ENCODE data around the gene FKBP8.

The FKBP8 gene

GRCh38 chr19:18558202-18558555, 14.8 kb upstream of the FKBP8 start:
- Histone ChIP-seq H3K9me3 (ENCODE audit: insufficient read depth, low read length) (no peaks in the 10 kb centered on the region), H3K4me2 (ENCODE audit: low read length) (peak overlapping the region; percentile 85), H4K20me1 (ENCODE audit: insufficient read depth, low read length) (no peaks in the 10 kb centered on the region), H3K36me3 (replicated peaks; ENCODE audit: low read depth, low read length) (peaks cover 15% of the 10 kb centered on the region), H3K4me1 (ENCODE audit: low read length) (peaks cover 17% of the 10 kb centered on the region), H3K27ac (ENCODE audit: low read length) (peak overlapping the region; percentile 61), H3K9ac (ENCODE audit: low read length) (peak overlapping the region; percentile 96), H3K79me2 (ENCODE audit: low read length) (peaks cover 37% of the 10 kb centered on the region), H3K27me3 (ENCODE audit: low read depth, low read length) (no peaks in the 10 kb centered on the region), H2AFZ (ENCODE audit: low read depth, low read length) (no peak overlapping the region), H3K4me3 (ENCODE audit: low read length) (peak overlapping the region; percentile 89)
- TF ChIP-seq CTCF (IDR thresholded peaks at IDR 0.05; ENCODE audit: low read depth, low read length) (no peak), EZH2phosphoT487 (IDR thresholded peaks at IDR 0.05; ENCODE audit: low read depth) (no peak)

- peak within 1 kb of the TSS; percentile 89 for H3K4me3 ChIP-seq (ENCODE audit: low read length)
- TF ChIP-seq EZH2phosphoT487 (IDR thresholded peaks at IDR 0.05; ENCODE audit: low read depth) (no peak), CTCF (IDR thresholded peaks at IDR 0.05; ENCODE audit: low read depth, low read length) (no peak)
- H2AFZ ChIP-seq (ENCODE audit: low read depth, low read length): no peak within 1 kb of the TSS
- peaks cover 17% of the 10 kb centered on the region for H3K4me1 ChIP-seq (ENCODE audit: low read length)
- H3K36me3 ChIP-seq (replicated peaks; ENCODE audit: low read depth, low read length): peaks cover 9% of the 10 kb centered on the region
- peak within 1 kb of the TSS; percentile 73 for H3K27ac ChIP-seq (ENCODE audit: low read length)
- H3K9ac ChIP-seq (ENCODE audit: low read length): peak within 1 kb of the TSS; percentile 96
- no peaks in the 10 kb centered on the region for H4K20me1 ChIP-seq (ENCODE audit: insufficient read depth, low read length)
- H3K27me3 ChIP-seq (ENCODE audit: low read depth, low read length): no peaks in the 10 kb centered on the region
- no peaks in the 10 kb centered on the region for H3K9me3 ChIP-seq (ENCODE audit: insufficient read depth, low read length)
- peak within 1 kb of the TSS; percentile 85 for H3K4me2 ChIP-seq (ENCODE audit: low read length)
- peaks cover 37% of the 10 kb centered on the region for H3K79me2 ChIP-seq (ENCODE audit: low read length)
Observed at GRCh38 chr19:18557411-18558201, 14.2 kb upstream of the FKBP8 start, which contains the start of gene KXD1. TSS of gene KXD1 (plus strand) at chr19:18557870. CDS start at chr19:18562057, 4,187 bp downstream.

- Histone ChIP-seq H2AFZ (ENCODE audit: low read depth, low read length) (no peak overlapping the region), H3K4me3 (ENCODE audit: low read length) (no peak overlapping the region), H3K4me2 (ENCODE audit: low read length) (no peak overlapping the region), H3K4me1 (ENCODE audit: low read length) (0 out of 2 replicates have a peak, but pooled peaks cover 4% of the 10 kb centered on the region), H3K27ac (ENCODE audit: low read length) (no peak overlapping the region), H4K20me1 (ENCODE audit: insufficient read depth, low read length) (no peaks in the 10 kb centered on the region), H3K9me3 (ENCODE audit: insufficient read depth, low read length) (no peaks in the 10 kb centered on the region), H3K36me3 (replicated peaks; ENCODE audit: low read depth, low read length) (no peaks in the 10 kb centered on the region), H3K79me2 (ENCODE audit: low read length) (no peaks in the 10 kb centered on the region), H3K9ac (ENCODE audit: low read length) (no peak overlapping the region), H3K27me3 (ENCODE audit: low read depth, low read length) (0 out of 2 replicates have a peak, but pooled peaks cover 5% of the 10 kb centered on the region)
- no peak for TF ChIP-seq EZH2phosphoT487 (IDR thresholded peaks at IDR 0.05; ENCODE audit: low read depth)
- TF ChIP-seq CTCF (IDR thresholded peaks at IDR 0.05; ENCODE audit: low read depth, low read length): no peak
Observed at GRCh38 chr19:18551631-18552030, 8.3 kb upstream of the FKBP8 start.

GRCh38 chr19:18543814-18544475, 572 bp upstream of the FKBP8 start:
- peak overlapping the region; percentile 68 for H3K4me2 ChIP-seq (ENCODE audit: low read length)
- no peaks in the 10 kb centered on the region; the same call in 1 of the 2 replicates for H4K20me1 ChIP-seq (ENCODE audit: insufficient read depth, low read length)
- H3K4me1 ChIP-seq (ENCODE audit: low read length): peaks cover 15% of the 10 kb centered on the region
- peaks cover 20% of the 10 kb centered on the region for H3K79me2 ChIP-seq (ENCODE audit: low read length)
- H2AFZ ChIP-seq (ENCODE audit: low read depth, low read length): peak overlapping the region; percentile 37
- H3K36me3 ChIP-seq (replicated peaks; ENCODE audit: low read depth, low read length): peaks cover 21% of the 10 kb centered on the region
- H3K27me3 ChIP-seq (ENCODE audit: low read depth, low read length): no peaks in the 10 kb centered on the region
- peak overlapping the region; percentile 70 for H3K9ac ChIP-seq (ENCODE audit: low read length)
- H3K27ac ChIP-seq (ENCODE audit: low read length): peak overlapping the region; percentile 64
- no peaks in the 10 kb centered on the region for H3K9me3 ChIP-seq (ENCODE audit: insufficient read depth, low read length)
- peak overlapping the region; percentile 76 for H3K4me3 ChIP-seq (ENCODE audit: low read length)
- TF ChIP-seq CTCF (IDR thresholded peaks at IDR 0.05; ENCODE audit: low read depth, low read length) (peak; percentile 70), EZH2phosphoT487 (IDR thresholded peaks at IDR 0.05; ENCODE audit: low read depth) (no peak)
